Measurements from ENCODE around the gene CADM2. TPM values are rescaled to one million over a fixed set of nuclear protein-coding genes. Genes with fewer than 3 reads are reported as not detected.

CADM2 gene
- total and polyA plus RNA-seq, 2 experiments from 2014 or later: 13.3 to 47.5 TPM

GRCh38 chr3:85210540-85210939 is 251.8 kb downstream of the CADM2 start (continued):
- TF ChIP-seq CTCF (conservative IDR thresholded peaks at IDR 0.05; ENCODE audit: low read depth in 2 of 2): no peak
- TF ChIP-seq EZH2 (IDR thresholded peaks at IDR 0.05; ENCODE audit: low read depth, unreplicated experiment): no peak
- TF ChIP-seq JUNB (IDR thresholded peaks at IDR 0.05; ENCODE audit: unreplicated experiment): no peak
- no peak for TF ChIP-seq POLR2AphosphoS5 (IDR thresholded peaks at IDR 0.05; ENCODE audit: low read depth)
- no peak for TF ChIP-seq REST (IDR thresholded peaks at IDR 0.05; ENCODE audit: unreplicated experiment)

GRCh38 chr3:85228966-85229365 is 270.2 kb downstream of the CADM2 start:
- H3K4me1 ChIP-seq (ENCODE audit: insufficient read depth): no peaks in the 10 kb centered on the region
- Mint-ChIP-seq H3K36me3 (ENCODE audit: low read depth) (peaks cover 4% of the 10 kb centered on the region), H3K4me1 (peaks cover 12% of the 10 kb centered on the region), H3K27me3 (ENCODE audit: insufficient read depth, low read depth, poor library complexity) (no peaks in the 10 kb centered on the region), H3K4me3 (no peak overlapping the region), H3K9me3 (no peaks in the 10 kb centered on the region; the same call in 1 of the 3 replicates), H3K27ac (no peak overlapping the region)
- no peaks in the 10 kb centered on the region for H3F3A ChIP-seq (replicated peaks; ENCODE audit: low read depth)
- peaks cover 3% of the 10 kb centered on the region; the same call in 1 of the 2 replicates for H3K9me2 ChIP-seq (ENCODE audit: insufficient read depth)
- H3K4me2 ChIP-seq: peak overlapping the region; percentile 34; the same call in 1 of the 2 replicates
- no peaks in the 10 kb centered on the region for H4K20me1 ChIP-seq (replicated peaks; ENCODE audit: insufficient read depth)
- peak; percentile 35 for DNase-seq (ENCODE audit: low spot score)
- no peak overlapping the region for H3K4me3 ChIP-seq
- H3K36me3 ChIP-seq (ENCODE audit: insufficient read depth): no peaks in the 10 kb centered on the region
- H3K27me3 ChIP-seq (ENCODE audit: insufficient read depth): no peaks in the 10 kb centered on the region
- 0 out of 2 replicates have a peak overlapping the region, but pooled peaks have one; percentile 32 for H2AFZ ChIP-seq
- peaks cover 9% of the 10 kb centered on the region; the same call in 1 of the 2 replicates for H3K79me2 ChIP-seq (replicated peaks; ENCODE audit: insufficient read depth)
- H3K27ac ChIP-seq (ENCODE audit: low read depth): no peak overlapping the region
- peak; percentile 49 for ATAC-seq
- TF ChIP-seq REST (IDR thresholded peaks at IDR 0.05; ENCODE audit: unreplicated experiment): no peak
- TF ChIP-seq CTCF (conservative IDR thresholded peaks at IDR 0.05; ENCODE audit: low read depth in 2 of 2): no peak
- TF ChIP-seq ETS1 (IDR thresholded peaks at IDR 0.05): no peak
